CD4-positive, alpha-beta memory T cell (primary cell): Measurements from ENCODE around the gene FAF2. TPM values are rescaled to one million over a fixed set of nuclear protein-coding genes. Genes with fewer than 3 reads are reported as not detected.
"Not testable (repeated sequence)": the region's sequence is repeated elsewhere in the genome, so short reads cannot be mapped to it uniquely, and the experiment has no call there.

Experiments used
- CTCF ChIA-PET: fragments of 350-600 bp; sonication (Branson Sonifier 250); formaldehyde crosslinking; loops from one replicate; lab custom pipeline; 2021; ENCODE audit warnings: inconsistent platforms; ENCODE audit not compliant: partially characterized antibody; lab: Charles Lee
- POLR2A ChIA-PET: fragments of 350-600 bp; sonication (Branson Sonifier 250); formaldehyde crosslinking; loops from one replicate; lab custom pipeline; 2021; ENCODE audit not compliant: partially characterized antibody; lab: Charles Lee
- DNase-seq, 5 donors: peaks; one replicate each; pipeline versions ENCODE4 v3.0.0 to v3.0.0-alpha.2; 2020 to 2022; ENCODE audit warnings: mixed read lengths in 1 of 5
- H3K27ac ChIP-seq: one replicate; pipeline ENCODE4 v1.7.0; 2013; ENCODE audit warnings: low read depth, low read length
- H3K27me3 ChIP-seq: 2 replicates; pipeline ENCODE4 v1.7.0; 2013; ENCODE audit warnings: mild to moderate bottlenecking, low read length, moderate library complexity; ENCODE audit not compliant: insufficient read depth
- H3K36me3 ChIP-seq: 2 replicates; pipeline ENCODE4 v1.7.0; 2013; ENCODE audit warnings: mild to moderate bottlenecking, low read length, moderate library complexity; ENCODE audit not compliant: insufficient read depth
- H3K4me1 ChIP-seq: 2 replicates; pipeline ENCODE4 v1.7.0; 2013; ENCODE audit warnings: mild to moderate bottlenecking, low read length, moderate library complexity; ENCODE audit not compliant: insufficient read depth
- H3K4me3 ChIP-seq, 2 donors: one replicate each; pipeline ENCODE4 v1.7.0; 2013; ENCODE audit warnings: low read length in 2 of 2, mild to moderate bottlenecking in 1 of 2
- H3K9me3 ChIP-seq, 2 donors: one replicate each; pipeline ENCODE4 v1.7.0; 2013; ENCODE audit warnings: low read length in 2 of 2, control low read depth in 1 of 2; ENCODE audit not compliant: control insufficient read depth in 1 of 2
- H3K27ac Mint-ChIP-seq, 7 donors: one replicate each; pipeline ENCODE4 v1.8.0; 2020 to 2021; ENCODE audit warnings: mixed read lengths in 7 of 7, mild to moderate bottlenecking in 6 of 7, inconsistent platforms in 3 of 7, moderate library complexity in 3 of 7
- H3K27me3 Mint-ChIP-seq, 2 donors: one replicate each; pipeline ENCODE4 v1.8.0; 2020 to 2021; ENCODE audit warnings: mixed read lengths in 2 of 2
- H3K36me3 Mint-ChIP-seq, 2 donors: one replicate each; pipeline ENCODE4 v1.8.0; 2020 to 2021; ENCODE audit warnings: mixed read lengths in 2 of 2, inconsistent platforms in 1 of 2, mild to moderate bottlenecking in 1 of 2
- H3K4me1 Mint-ChIP-seq, 4 donors: one replicate each; pipeline ENCODE4 v1.8.0; 2020 to 2021; ENCODE audit warnings: mixed read lengths in 4 of 4, mild to moderate bottlenecking in 1 of 4
- H3K4me3 Mint-ChIP-seq, 8 donors: one replicate each; pipeline ENCODE4 v1.8.0; 2020 to 2021; ENCODE audit warnings: mixed read lengths in 8 of 8, mild to moderate bottlenecking in 7 of 8, moderate library complexity in 6 of 8, inconsistent platforms in 3 of 8
- H3K9me3 Mint-ChIP-seq, 8 donors: one replicate each; pipeline ENCODE4 v1.8.0; 2020 to 2021; ENCODE audit warnings: mixed read lengths in 8 of 8, mild to moderate bottlenecking in 5 of 8, inconsistent platforms in 3 of 8, moderate library complexity in 1 of 8
- intact Hi-C: fragments of 100-400 bp; cut with micrococcal nuclease; formaldehyde crosslinking; loops from one replicate; pipeline ENCODE4 v1.15.1; 2023
- polyA plus RNA-seq, 2 donors: library from polyadenylated mRNA; unstranded; fragments of 300-500 nt; fragmentation: Illumina TruSeq; gene quantifications; one replicate each; pipeline ENCODE4 v1.2.3, GENCODE V29; 2021
- total RNA-seq, 2 experiments: library from RNA; stranded (reverse); gene quantifications; one replicate each; pipeline ENCODE4 v1.2.3, GENCODE V29; 2021

Gene FAF2
- total and polyA plus RNA-seq, 4 experiments from 2014 or later: 10.8 to 33.6 (median 25.4) TPM

DNA sequence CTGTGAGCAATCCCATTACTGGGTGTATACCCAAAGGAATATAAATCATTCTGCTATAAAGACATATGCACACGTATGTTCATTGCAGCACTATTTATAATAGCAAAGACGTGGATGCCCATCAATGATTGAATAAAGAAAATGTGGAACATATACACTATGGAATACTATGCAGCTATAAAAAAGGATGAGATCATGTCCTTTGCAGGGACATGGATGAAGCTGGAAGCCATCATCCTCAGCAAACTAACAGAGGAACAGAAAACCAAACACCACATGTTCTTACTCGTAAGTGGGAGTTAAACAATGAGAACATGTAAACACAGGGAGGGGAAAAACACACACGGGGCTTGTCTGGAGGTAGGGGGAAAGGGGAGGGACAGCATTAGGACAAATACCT is 5.3 kb upstream of the FAF2 start:
- H3K27me3 Mint-ChIP-seq, H3K27ac Mint-ChIP-seq, H3K27ac ChIP-seq, H3K9me3 Mint-ChIP-seq, H3K36me3 ChIP-seq, H3K9me3 ChIP-seq, DNase-seq, intact Hi-C loops, H3K4me1 ChIP-seq, H3K36me3 Mint-ChIP-seq, H3K4me3 ChIP-seq, H3K27me3 ChIP-seq: not testable (repeated sequence)
- CTCF ChIA-PET: interaction anchor here (0.9 kb wide), 1 partner anchor 131 kb away, joined by 3 read pairs; no protein-coding TSS in a partner anchor
- peaks cover 6 to 11% (median 8%) of the 10 kb centered on the region in 4 donors for H3K4me1 Mint-ChIP-seq
- POLR2A ChIA-PET: interaction anchor here (0.7 kb wide), 1 partner anchor 26 kb away, joined by 3 read pairs; no protein-coding TSS in a partner anchor
- H3K4me3 Mint-ChIP-seq: peak overlapping the region in 2 of 8 donors; percentile 25 to 46

DNA sequence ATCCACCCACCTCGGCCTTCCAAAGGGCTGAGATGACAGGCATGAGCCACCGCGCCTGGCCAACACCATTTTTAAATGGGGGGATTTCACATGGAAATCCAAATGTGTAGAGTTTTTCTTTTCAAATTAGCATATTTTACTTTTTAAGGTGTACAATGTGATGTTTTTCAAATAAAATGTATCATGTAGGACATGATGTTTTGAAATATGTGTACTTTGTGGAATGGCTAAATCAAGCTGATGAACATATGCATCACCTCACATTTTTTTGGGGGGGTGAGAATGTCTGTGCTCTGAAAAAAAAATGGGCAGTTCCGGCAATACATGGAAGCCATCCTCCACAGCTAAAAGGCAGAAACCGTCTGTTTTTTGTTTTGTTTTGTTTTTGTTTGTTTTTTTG is 3.4 kb upstream of the FAF2 start:
- ChIA-PET POLR2A (no interaction called here), CTCF (no interaction called here)
- Histone ChIP-seq H3K4me3 (no peak overlapping the region), H3K9me3 (no peaks in the 10 kb centered on the region), H3K27ac (no peak overlapping the region), H3K27me3 (no peaks in the 10 kb centered on the region), H3K4me1 (peaks cover 20% of the 10 kb centered on the region), H3K36me3 (no peaks in the 10 kb centered on the region)
- Mint-ChIP-seq H3K9me3 (peaks cover 0 to 6% (median 0%) of the 10 kb centered on the region in 8 donors), H3K4me3 (peak overlapping the region in 1 of 8 donors; percentile 17), H3K36me3 (peaks cover 0 to 18% of the 10 kb centered on the region in 2 donors), H3K4me1 (peaks cover 11 to 29% (median 19%) of the 10 kb centered on the region in 4 donors), H3K27me3 (peaks cover 2% of the 10 kb centered on the region in 2 donors), H3K27ac (peak overlapping the region in 1 of 7 donors; percentile 42)
- intact Hi-C loops: no loop called here
- no peak for DNase-seq

DNA sequence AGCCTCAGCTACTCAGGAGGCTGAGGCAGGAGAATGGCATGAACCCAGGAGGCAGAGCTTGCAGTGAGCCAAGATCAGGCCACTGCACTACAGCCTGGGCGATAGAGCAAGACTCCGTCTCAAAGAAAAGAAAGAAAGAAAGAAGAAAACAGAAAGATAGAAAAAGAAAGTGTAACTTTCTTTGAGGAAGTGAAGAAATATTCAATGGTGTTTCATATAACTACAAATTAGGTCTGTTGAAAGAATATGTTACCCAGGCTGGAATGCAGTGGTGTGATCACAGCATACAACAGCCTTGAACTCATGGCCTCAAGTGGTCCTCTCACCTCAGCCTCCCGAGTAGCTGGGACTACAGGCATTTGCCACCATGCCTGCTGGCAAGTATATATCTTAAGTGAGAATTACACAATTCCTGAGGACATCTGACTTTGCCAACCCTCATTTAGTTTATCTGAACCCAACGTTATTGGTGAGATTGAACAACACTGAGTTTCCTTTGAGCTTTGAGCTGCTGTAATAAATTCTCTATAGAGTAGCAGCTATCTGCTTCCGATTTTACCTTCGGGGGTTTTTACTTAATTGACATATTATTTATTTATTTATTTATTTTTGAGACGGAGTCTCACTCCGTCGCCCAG is 2.0 kb upstream of the FAF2 start:
- ChIA-PET POLR2A (interaction anchor here (1.0 to 3.3 kb wide), 5 partner anchors 8 to 96 kb away, joined by 4 to 98 read pairs (median 23); partner anchors contain the start of genes CLTB and RNF44), CTCF (interaction anchor here (1.0 to 2.8 kb wide), 4 partner anchors 29 to 215 kb away, joined by 4 to 26 read pairs (median 16); partner anchors contain the start of gene CLTB)
- Mint-ChIP-seq H3K27ac (peak overlapping the region in 2 of 7 donors; percentile 46 to 99), H3K4me3 (peak overlapping the region; percentile 8 to 67 (median 30)), H3K9me3 (peaks cover 0 to 6% (median 0%) of the 10 kb centered on the region in 8 donors), H3K4me1 (peaks cover 16 to 40% (median 28%) of the 10 kb centered on the region in 4 donors), H3K27me3 (peaks cover 0 to 2% of the 10 kb centered on the region in 2 donors), H3K36me3 (peaks cover 0 to 22% of the 10 kb centered on the region in 2 donors)
- peaks cover 30% of the 10 kb centered on the region for H3K4me1 ChIP-seq
- H3K27ac ChIP-seq: no peak overlapping the region
- intact Hi-C loops: no loop called here
- H3K27me3 ChIP-seq: no peaks in the 10 kb centered on the region
- H3K9me3 ChIP-seq: no peaks in the 10 kb centered on the region
- DNase-seq: no peak
- no peaks in the 10 kb centered on the region for H3K36me3 ChIP-seq
- H3K4me3 ChIP-seq: no peak overlapping the region

DNA sequence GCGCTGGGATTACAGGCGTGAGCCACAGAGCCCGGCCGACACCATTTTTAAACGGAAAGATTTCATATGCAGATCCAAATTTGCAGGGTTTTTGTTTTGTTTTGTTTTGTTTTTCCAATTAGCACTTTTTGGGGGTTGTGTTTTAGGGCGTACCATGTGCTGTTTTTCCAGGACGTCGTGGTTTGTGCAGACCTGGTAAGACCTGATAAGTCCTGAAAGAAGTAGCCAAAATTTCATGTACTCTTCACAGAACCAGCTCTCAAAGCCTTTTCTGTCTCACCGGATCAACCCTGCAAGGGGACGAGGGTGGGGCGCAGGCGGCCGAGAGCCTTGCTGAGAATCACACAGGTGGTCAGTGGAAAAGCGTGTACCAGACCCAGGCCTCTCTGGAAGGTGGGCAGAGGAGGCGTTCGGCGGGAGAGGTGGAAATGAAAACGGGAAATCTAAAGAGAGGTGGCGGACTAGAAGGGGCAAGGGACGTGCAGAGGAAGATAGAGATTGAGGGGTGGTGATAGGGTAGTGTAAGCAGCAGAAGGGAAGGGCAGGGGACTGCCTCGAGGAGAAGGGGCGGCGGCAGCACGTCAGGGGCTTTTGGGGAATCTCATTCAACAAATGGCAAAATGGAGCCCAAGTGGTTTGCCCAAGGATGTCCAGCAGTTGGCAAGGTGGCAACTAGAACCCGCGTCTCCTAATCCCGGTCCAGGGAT is 1.1 kb upstream of the FAF2 start:
- Histone ChIP-seq H3K27ac (peak overlapping the region; percentile 98), H3K27me3 (no peaks in the 10 kb centered on the region), H3K36me3 (no peaks in the 10 kb centered on the region), H3K4me1 (peaks cover 35% of the 10 kb centered on the region), H3K4me3 (peak overlapping the region; percentile 95 to 100), H3K9me3 (no peaks in the 10 kb centered on the region)
- DNase-seq: peak in 4 of 5 donors; percentile 9 to 52 (median 15)
- Mint-ChIP-seq H3K4me1 (peaks cover 16 to 41% (median 29%) of the 10 kb centered on the region in 4 donors), H3K27ac (peak overlapping the region; percentile 98 to 100 (median 99)), H3K36me3 (peaks cover 0 to 22% of the 10 kb centered on the region in 2 donors), H3K27me3 (peaks cover 0 to 2% of the 10 kb centered on the region in 2 donors), H3K9me3 (peaks cover 0 to 6% (median 0%) of the 10 kb centered on the region in 8 donors), H3K4me3 (peak overlapping the region; percentile 97 to 100 (median 98))
- ChIA-PET CTCF (interaction anchor here (0.7 to 2.8 kb wide), 29 partner anchors 8 to 716 kb away, joined by 3 to 26 read pairs (median 4); partner anchors contain the start of genes CLTB and RNF44), POLR2A (interaction anchor here (0.6 to 3.3 kb wide), 20 partner anchors 8 to 102 kb away, joined by 3 to 98 read pairs (median 5); partner anchors contain the start of genes CDHR2, CLTB, HIGD2A and KIAA1191)
- intact Hi-C loops: no loop called here

DNA sequence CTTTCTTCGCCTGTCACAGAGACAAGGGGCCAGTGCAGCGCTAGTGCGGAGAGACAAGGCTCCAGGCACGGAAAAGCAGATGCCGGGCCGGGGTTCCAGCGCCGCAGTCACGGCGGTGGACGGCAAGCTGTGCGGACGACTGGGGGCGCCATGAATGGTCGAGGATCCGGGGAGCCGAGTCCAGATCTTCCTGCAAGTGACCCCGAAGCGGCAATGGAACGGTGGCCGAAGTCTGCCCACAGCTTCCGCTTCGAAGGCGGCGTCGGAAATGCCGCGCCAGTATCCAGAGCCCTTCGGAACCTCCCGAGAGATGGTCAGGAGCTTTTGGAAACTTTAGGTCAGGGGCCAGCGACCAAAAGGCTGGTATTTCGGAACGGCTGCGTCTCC is 601 bp upstream of the FAF2 start:
- intact Hi-C loops: no loop called here

DNA sequence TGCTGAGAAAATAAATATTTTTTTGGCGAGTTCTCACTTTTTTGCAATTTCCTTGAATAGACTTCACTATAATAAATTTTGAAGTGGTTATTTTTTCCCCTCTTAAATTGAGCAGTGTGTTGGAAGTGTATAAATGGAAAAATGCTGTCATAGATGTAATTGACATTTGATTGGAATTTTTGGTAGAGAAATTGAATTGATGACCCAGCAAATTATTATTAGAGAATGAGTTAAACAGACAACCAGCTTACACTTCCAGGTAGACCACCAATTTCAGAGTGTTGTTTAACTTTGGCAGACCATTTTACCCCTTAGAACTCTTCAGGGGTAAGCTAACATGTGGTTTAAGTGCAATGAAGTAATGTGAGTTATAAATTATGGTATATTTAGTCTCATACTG is 1.9 kb downstream of the FAF2 start:
- peak overlapping the region in 3 of 8 donors; percentile 2 to 55 (median 6) for H3K4me3 Mint-ChIP-seq
- H3K27ac Mint-ChIP-seq: peak overlapping the region in 3 of 7 donors; percentile 26 to 99 (median 36)
- no peak overlapping the region for H3K27ac ChIP-seq
- H3K4me3 ChIP-seq: no peak overlapping the region
- peaks cover 12% of the 10 kb centered on the region for H3K36me3 ChIP-seq
- no peaks in the 10 kb centered on the region for H3K27me3 ChIP-seq
- no peak for DNase-seq
- H3K36me3 Mint-ChIP-seq: peaks cover 8 to 39% of the 10 kb centered on the region in 2 donors
- peaks cover 0 to 2% of the 10 kb centered on the region in 2 donors for H3K27me3 Mint-ChIP-seq
- ChIA-PET POLR2A (interaction anchor here (1.2 kb wide), 1 partner anchor 87 kb away, joined by 6 read pairs; no protein-coding TSS in a partner anchor), CTCF (interaction anchor here (1.0 to 1.5 kb wide), 5 partner anchors 9 to 93 kb away, joined by 3 to 4 read pairs (median 3); no protein-coding TSS in a partner anchor)
- intact Hi-C loops: no loop called here
- no peaks in the 10 kb centered on the region for H3K9me3 ChIP-seq
- H3K9me3 Mint-ChIP-seq: peaks cover 0 to 6% (median 0%) of the 10 kb centered on the region in 8 donors
- H3K4me1 ChIP-seq: peaks cover 42% of the 10 kb centered on the region
- peaks cover 27 to 58% (median 42%) of the 10 kb centered on the region in 4 donors for H3K4me1 Mint-ChIP-seq

More for the DNA sequence above, 601 bp upstream of the FAF2 start:
- peak in 1 of 5 donors; percentile 11 for DNase-seq
- ChIA-PET POLR2A (interaction anchor here (0.6 to 3.3 kb wide), 21 partner anchors 9 to 110 kb away, joined by 3 to 98 read pairs (median 5); partner anchors contain the start of genes CDHR2, CLTB, HIGD2A and KIAA1191), CTCF (interaction anchor here (0.7 to 2.8 kb wide), 31 partner anchors 8 to 717 kb away, joined by 3 to 26 read pairs (median 4); partner anchors contain the start of genes CLTB and RNF44)
- H3K4me3 ChIP-seq: peak overlapping the region; percentile 95 to 100
- no peaks in the 10 kb centered on the region for H3K9me3 ChIP-seq
- H3K27ac Mint-ChIP-seq: peak overlapping the region; percentile 98 to 100 (median 99)
- peaks cover 0 to 6% (median 0%) of the 10 kb centered on the region in 8 donors for H3K9me3 Mint-ChIP-seq
- H3K36me3 Mint-ChIP-seq: peaks cover 3 to 25% of the 10 kb centered on the region in 2 donors
- peaks cover 4% of the 10 kb centered on the region for H3K36me3 ChIP-seq
- peaks cover 41% of the 10 kb centered on the region for H3K4me1 ChIP-seq
- H3K4me1 Mint-ChIP-seq: peaks cover 20 to 46% (median 33%) of the 10 kb centered on the region in 4 donors
- H3K4me3 Mint-ChIP-seq: peak overlapping the region; percentile 97 to 100 (median 98)
- H3K27me3 ChIP-seq: no peaks in the 10 kb centered on the region
- peak overlapping the region; percentile 98 for H3K27ac ChIP-seq
- H3K27me3 Mint-ChIP-seq: peaks cover 0 to 2% of the 10 kb centered on the region in 2 donors
